Kidney (tissue), 14 donors: ENCODE results near the gene L3MBTL4. TPM values are rescaled to one million over a fixed set of nuclear protein-coding genes. Genes with fewer than 3 reads are reported as not detected.

Experiments used
- DNase-seq, 5 donors: peaks; one replicate each; pipeline ENCODE4 v3.0.0-alpha.2; 2013 to 2020
- FAIRE-seq: peaks from 2 replicates; lab custom pipeline; 2012; peaks lifted over from hg19 to GRCh38; lab: Jason Lieb, UNC
- H3K27ac ChIP-seq, 2 donors: one replicate each; pipeline ENCODE4 v1.7.0; 2013; ENCODE audit warnings: low read depth in 2 of 2, low read length in 2 of 2, inconsistent platforms in 1 of 2
- H3K27me3 ChIP-seq: one replicate; pipeline ENCODE4 v1.7.1; 2013; ENCODE audit warnings: low read length, inconsistent platforms; ENCODE audit not compliant: control insufficient read depth, insufficient read depth
- H3K36me3 ChIP-seq, 3 donors: one replicate each; pipeline versions ENCODE4 v1.7.0 to v1.7.1; 2013; ENCODE audit warnings: low read length in 3 of 3, control low read depth in 1 of 3, inconsistent platforms in 1 of 3; ENCODE audit not compliant: insufficient read depth in 3 of 3, control insufficient read depth in 2 of 3
- H3K4me1 ChIP-seq, 3 donors: one replicate each; pipeline versions ENCODE4 v1.7.0 to v1.7.1; 2013; ENCODE audit warnings: low read length in 3 of 3, inconsistent platforms in 1 of 3, low read depth in 1 of 3; ENCODE audit not compliant: control insufficient read depth in 2 of 3, insufficient read depth in 2 of 3
- H3K4me3 ChIP-seq, 3 donors: one replicate each; pipeline versions ENCODE4 v1.7.0 to v1.8.1; 2013; ENCODE audit warnings: low read length in 3 of 3, control low read depth in 1 of 3, inconsistent platforms in 1 of 3
- H3K9ac ChIP-seq, 3 donors: one replicate each; pipeline versions ENCODE4 v1.7.0 to v1.7.1; 2013; ENCODE audit warnings: low read length in 3 of 3, control low read depth in 1 of 3, inconsistent platforms in 1 of 3
- H3K9me3 ChIP-seq, 3 donors: one replicate each; pipeline versions ENCODE4 v1.7.0 to v1.7.1; 2013; ENCODE audit warnings: low read length in 3 of 3, control low read depth in 1 of 3, inconsistent platforms in 1 of 3; ENCODE audit not compliant: control insufficient read depth in 2 of 3, insufficient read depth in 1 of 3
- CTCF ChIP-seq: IDR thresholded peaks from 3 replicates; pipeline ENCODE4 v1.5.1; 2012; ENCODE audit warnings: mild to moderate bottlenecking, moderate library complexity, borderline replicate concordance; ENCODE audit not compliant: insufficient read depth; ENCODE audit errors: extremely low read depth
- intact Hi-C: fragments of 100-400 bp; cut with DNase I; formaldehyde crosslinking; loops from one replicate; pipeline ENCODE4 v1.11.1; 2022
- polyA plus RNA-seq: library from polyadenylated mRNA; stranded (reverse); fragments of 350-450 nt; fragmentation: Illumina TruSeq; extraction: RNeasy Lipid Tissue Mini Kit (QIAGEN cat#74804); gene quantifications from one replicate; pipeline ENCODE4 v1.2.3, GENCODE V29; 2014; ENCODE audit warnings: low read depth, low replicate concordance; ENCODE audit not compliant: insufficient read depth
- total RNA-seq: library from RNA; stranded (reverse); fragmentation: NEBNext Ultra II Directional; extraction: Animal tissue kit (Norgen Biotek cat#: 25700); gene quantifications from one replicate; pipeline ENCODE4 v1.2.1, GENCODE V29; 2021
- donor health status: control.
- donor health status: control.
- donor health status: control.
- donor health status: control.
- donor health status: control.
- donor health status: DM: yes; HTN: yes; CAD: no.
- donor health status: Normal renal cell carcinoma (clear cell type).

L3MBTL4 gene
- total and polyA plus RNA-seq, 2 donors from 2014 or later: 3.9 to 15.2 TPM

GRCh38 chr18:5930789-5931188 lies 483.9 kb downstream of the L3MBTL4 start:
- no peak overlapping the region for H3K4me3 ChIP-seq
- no peak overlapping the region for H3K9ac ChIP-seq
- no peaks in the 10 kb centered on the region for H3K27me3 ChIP-seq
- DNase-seq: peak in 1 of 5 donors; percentile 12
- no peaks in the 10 kb centered on the region for H3K36me3 ChIP-seq
- H3K4me1 ChIP-seq: no peaks in the 10 kb centered on the region
- no peak for TF ChIP-seq CTCF
- no peak for FAIRE-seq
- peaks cover 0 to 4% (median 0%) of the 10 kb centered on the region in 3 donors for H3K9me3 ChIP-seq
- H3K27ac ChIP-seq: no peak overlapping the region
- intact Hi-C loops: no loop called here

- intact Hi-C loops: no loop called here
- FAIRE-seq: no peak
- Histone ChIP-seq H3K9me3 (no peaks in the 10 kb centered on the region), H3K4me1 (no peaks in the 10 kb centered on the region), H3K4me3 (no peak overlapping the region), H3K27ac (no peak overlapping the region), H3K27me3 (no peaks in the 10 kb centered on the region), H3K9ac (no peak overlapping the region), H3K36me3 (no peaks in the 10 kb centered on the region)
- no peak for TF ChIP-seq CTCF
- DNase-seq: no peak
Measured at GRCh38 chr18:5918205-5918858, 496.4 kb downstream of the L3MBTL4 start.

- FAIRE-seq: no peak
- no peak overlapping the region for H3K9ac ChIP-seq
- intact Hi-C loops: no loop called here
- no peaks in the 10 kb centered on the region for H3K36me3 ChIP-seq
- no peaks in the 10 kb centered on the region for H3K27me3 ChIP-seq
- no peak overlapping the region for H3K4me3 ChIP-seq
- no peak for TF ChIP-seq CTCF
- peak in 1 of 5 donors; percentile 4 for DNase-seq
- no peaks in the 10 kb centered on the region for H3K4me1 ChIP-seq
- no peak overlapping the region for H3K27ac ChIP-seq
- no peaks in the 10 kb centered on the region for H3K9me3 ChIP-seq
Measured at GRCh38 chr18:5914951-5915350, 499.8 kb downstream of the L3MBTL4 start.

GRCh38 chr18:5914016-5914415 lies 500.7 kb downstream of the L3MBTL4 start:
- H3K27ac ChIP-seq: no peak overlapping the region
- no peak overlapping the region for H3K4me3 ChIP-seq
- FAIRE-seq: no peak
- intact Hi-C loops: no loop called here
- no peaks in the 10 kb centered on the region for H3K36me3 ChIP-seq
- H3K27me3 ChIP-seq: no peaks in the 10 kb centered on the region
- H3K4me1 ChIP-seq: no peaks in the 10 kb centered on the region
- no peak for TF ChIP-seq CTCF
- H3K9ac ChIP-seq: no peak overlapping the region
- DNase-seq: no peak
- no peaks in the 10 kb centered on the region for H3K9me3 ChIP-seq
